Stimulated activated CD4-positive, alpha-beta T cell treated with anti-CD3 and anti-CD28 coated beads, TNF-alpha, amount 100 ng/mL, for 48 hours (primary cell): ENCODE results near the gene ADCK2.
"Not testable (repeated sequence)": the region's sequence is repeated elsewhere in the genome, so short reads cannot be mapped to it uniquely, and the experiment has no call there.

Source experiments
- DNase-seq, 3 donors: peaks; one replicate each; pipeline ENCODE4 v3.0.0-alpha.2; 2020; ENCODE audit warnings: low read depth in 3 of 3

Gene ADCK2

GRCh38 chr7:140645166-140645900 is 27.4 kb upstream of the ADCK2 start:
- DNase-seq, result no peak

- DNase-seq, result no peak
These were observed 25.7 kb upstream of the ADCK2 start for GRCh38 chr7:140646931-140647647.

GRCh38 chr7:140649556-140650205 is 23.1 kb upstream of the ADCK2 start:
- DNase-seq, result no peak

GRCh38 chr7:140650367-140650766 is 22.4 kb upstream of the ADCK2 start:
- no peak for DNase-seq

- no peak for DNase-seq
These were observed 19.2 kb upstream of the ADCK2 start for GRCh38 chr7:140653319-140654108.

GRCh38 chr7:140654109-140654387 is 18.7 kb upstream of the ADCK2 start:
- no peak for DNase-seq

GRCh38 chr7:140654661-140655060 is 18.1 kb upstream of the ADCK2 start:
- DNase-seq, result no peak

GRCh38 chr7:140655511-140656408 is 17.0 kb upstream of the ADCK2 start:
- DNase-seq, result no peak

- DNase-seq, result no peak
These were observed 15.9 kb upstream of the ADCK2 start for GRCh38 chr7:140656548-140657515.

- DNase-seq, result no peak
These were observed 14.9 kb upstream of the ADCK2 start for GRCh38 chr7:140657891-140658290.

- DNase-seq, result no peak
These were observed 12.9 kb upstream of the ADCK2 start for GRCh38 chr7:140659856-140660255.

GRCh38 chr7:140661124-140661523 is 11.6 kb upstream of the ADCK2 start:
- no peak for DNase-seq

- not testable (repeated sequence) for DNase-seq
These were observed 9.8 kb upstream of the ADCK2 start for GRCh38 chr7:140662938-140663337.

- no peak for DNase-seq
These were observed 5.3 kb upstream of the ADCK2 start for GRCh38 chr7:140667476-140667875.

GRCh38 chr7:140668641-140669040 is 4.1 kb upstream of the ADCK2 start:
- DNase-seq, result no peak

GRCh38 chr7:140669352-140669751 is 3.4 kb upstream of the ADCK2 start:
- no peak for DNase-seq

- DNase-seq, result not testable (repeated sequence)
These were observed 2.9 kb upstream of the ADCK2 start for GRCh38 chr7:140669862-140670261.

GRCh38 chr7:140670343-140670935 is 2.3 kb upstream of the ADCK2 start:
- no peak for DNase-seq

- DNase-seq, result no peak
These were observed 779 bp upstream of the ADCK2 start for GRCh38 chr7:140671966-140672365.
